Osteoblast (primary cell): ENCODE data around the gene CLRN3. TPM values are rescaled to one million over a fixed set of nuclear protein-coding genes. Genes with fewer than 3 reads are reported as not detected.

Experiments
- DNase-seq: peaks from one replicate; pipeline ENCODE4 v3.0.0; 2011; ENCODE audit warnings: low spot score, mixed read lengths; ENCODE audit not compliant: insufficient read length; ENCODE audit errors: missing footprints
- H2AFZ ChIP-seq: 2 replicates; pipeline ENCODE4 v1.6.0; 2011; ENCODE audit warnings: mild to moderate bottlenecking, low read length
- H3K27ac ChIP-seq: 2 replicates; pipeline ENCODE4 v1.5.1; 2011; ENCODE audit warnings: mild to moderate bottlenecking, low read depth, low read length, moderate library complexity
- H3K27me3 ChIP-seq: 2 replicates; pipeline ENCODE4 v1.6.0; 2012; ENCODE audit warnings: mild to moderate bottlenecking, control low read depth, inconsistent platforms, low read length, moderate library complexity; ENCODE audit not compliant: insufficient read depth
- H3K36me3 ChIP-seq: 2 replicates; pipeline ENCODE4 v1.5.1; 2011; ENCODE audit warnings: mild to moderate bottlenecking, low read length, control low read depth, moderate library complexity; ENCODE audit not compliant: insufficient read depth
- H3K4me1 ChIP-seq: 2 replicates; pipeline ENCODE4 v1.5.1; 2011; ENCODE audit warnings: mild to moderate bottlenecking, low read length, control low read depth, moderate library complexity; ENCODE audit not compliant: insufficient read depth
- H3K4me2 ChIP-seq: 2 replicates; pipeline ENCODE4 v1.6.0; 2011; ENCODE audit warnings: mild to moderate bottlenecking, low read length; ENCODE audit not compliant: insufficient read depth
- H3K4me3 ChIP-seq: fragments of 200-600 bp; sonication (generic); 3 replicates; pipeline ENCODE4 v1.5.1; 2012; ENCODE audit warnings: mild to moderate bottlenecking, low read length, inconsistent platforms; ENCODE audit not compliant: insufficient read depth
- H3K79me2 ChIP-seq: 2 replicates; pipeline ENCODE4 v1.6.0; 2012; ENCODE audit warnings: mild to moderate bottlenecking, low read length, control low read depth, inconsistent platforms; ENCODE audit not compliant: insufficient read depth
- H3K9me3 ChIP-seq: 2 replicates; pipeline ENCODE4 v1.5.1; 2011; ENCODE audit warnings: low read depth, low read length, control low read depth
- H4K20me1 ChIP-seq: 2 replicates; pipeline ENCODE4 v1.6.0; 2012; ENCODE audit warnings: mild to moderate bottlenecking, low read length, control low read depth; ENCODE audit not compliant: insufficient read depth
- total RNA-seq: library from RNA; depleted of rRNA; stranded (reverse); fragments of >200 nt; gene quantifications from 2 replicates; pipeline ENCODE4 v1.2.3, GENCODE V29; 2012
- TF ChIP-seq, protein P1 (sequence below): IDR thresholded peaks from 2 replicates; pipeline ENCODE4 v1.5.1; 2011; ENCODE audit warnings: mild to moderate bottlenecking, low read depth, low read length, moderate library complexity; ENCODE audit errors: extremely low read depth

Gene CLRN3
- total RNA-seq, 1 donor: not detected

DNA sequence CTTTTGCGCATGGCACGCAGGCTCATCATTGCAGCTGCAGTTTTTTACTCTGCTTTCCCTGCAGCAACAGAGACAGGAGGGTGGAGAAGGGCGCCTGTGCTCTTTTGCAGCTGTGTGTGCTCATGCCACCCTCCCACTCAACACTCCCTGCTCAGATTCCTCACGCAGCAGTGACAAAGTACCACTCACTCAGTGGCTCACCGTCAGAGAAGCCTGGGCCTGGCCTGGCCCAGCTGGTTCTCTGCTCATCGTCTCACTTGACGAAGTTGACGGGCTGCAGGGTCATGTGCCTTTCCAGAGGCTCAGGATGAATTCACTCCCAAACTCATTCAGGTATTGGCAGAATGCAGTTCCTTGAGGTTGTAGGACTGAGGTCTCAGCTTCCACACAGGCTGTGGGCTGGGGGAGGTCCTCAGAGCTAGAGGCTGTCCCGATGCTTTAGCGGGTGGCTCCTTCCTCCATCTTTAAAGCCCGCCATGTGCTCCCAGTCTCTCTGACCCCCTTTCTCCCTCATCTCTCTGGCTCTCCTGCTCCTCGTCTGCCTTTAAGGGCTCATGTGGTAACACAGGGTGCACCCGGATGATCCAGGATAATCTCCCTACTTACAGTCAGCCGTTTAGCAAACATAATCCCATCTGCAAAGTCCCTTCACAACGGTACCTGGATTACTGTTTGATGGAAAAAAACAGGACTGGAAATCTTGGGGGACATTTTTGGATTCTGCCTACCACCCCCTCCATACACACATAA lies 40.0 kb upstream of the CLRN3 start:
- Histone ChIP-seq H2AFZ (no peak overlapping the region), H3K36me3 (no peaks in the 10 kb centered on the region)
- TF ChIP-seq, protein P1, sequence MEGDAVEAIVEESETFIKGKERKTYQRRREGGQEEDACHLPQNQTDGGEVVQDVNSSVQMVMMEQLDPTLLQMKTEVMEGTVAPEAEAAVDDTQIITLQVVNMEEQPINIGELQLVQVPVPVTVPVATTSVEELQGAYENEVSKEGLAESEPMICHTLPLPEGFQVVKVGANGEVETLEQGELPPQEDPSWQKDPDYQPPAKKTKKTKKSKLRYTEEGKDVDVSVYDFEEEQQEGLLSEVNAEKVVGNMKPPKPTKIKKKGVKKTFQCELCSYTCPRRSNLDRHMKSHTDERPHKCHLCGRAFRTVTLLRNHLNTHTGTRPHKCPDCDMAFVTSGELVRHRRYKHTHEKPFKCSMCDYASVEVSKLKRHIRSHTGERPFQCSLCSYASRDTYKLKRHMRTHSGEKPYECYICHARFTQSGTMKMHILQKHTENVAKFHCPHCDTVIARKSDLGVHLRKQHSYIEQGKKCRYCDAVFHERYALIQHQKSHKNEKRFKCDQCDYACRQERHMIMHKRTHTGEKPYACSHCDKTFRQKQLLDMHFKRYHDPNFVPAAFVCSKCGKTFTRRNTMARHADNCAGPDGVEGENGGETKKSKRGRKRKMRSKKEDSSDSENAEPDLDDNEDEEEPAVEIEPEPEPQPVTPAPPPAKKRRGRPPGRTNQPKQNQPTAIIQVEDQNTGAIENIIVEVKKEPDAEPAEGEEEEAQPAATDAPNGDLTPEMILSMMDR: no peak

DNA sequence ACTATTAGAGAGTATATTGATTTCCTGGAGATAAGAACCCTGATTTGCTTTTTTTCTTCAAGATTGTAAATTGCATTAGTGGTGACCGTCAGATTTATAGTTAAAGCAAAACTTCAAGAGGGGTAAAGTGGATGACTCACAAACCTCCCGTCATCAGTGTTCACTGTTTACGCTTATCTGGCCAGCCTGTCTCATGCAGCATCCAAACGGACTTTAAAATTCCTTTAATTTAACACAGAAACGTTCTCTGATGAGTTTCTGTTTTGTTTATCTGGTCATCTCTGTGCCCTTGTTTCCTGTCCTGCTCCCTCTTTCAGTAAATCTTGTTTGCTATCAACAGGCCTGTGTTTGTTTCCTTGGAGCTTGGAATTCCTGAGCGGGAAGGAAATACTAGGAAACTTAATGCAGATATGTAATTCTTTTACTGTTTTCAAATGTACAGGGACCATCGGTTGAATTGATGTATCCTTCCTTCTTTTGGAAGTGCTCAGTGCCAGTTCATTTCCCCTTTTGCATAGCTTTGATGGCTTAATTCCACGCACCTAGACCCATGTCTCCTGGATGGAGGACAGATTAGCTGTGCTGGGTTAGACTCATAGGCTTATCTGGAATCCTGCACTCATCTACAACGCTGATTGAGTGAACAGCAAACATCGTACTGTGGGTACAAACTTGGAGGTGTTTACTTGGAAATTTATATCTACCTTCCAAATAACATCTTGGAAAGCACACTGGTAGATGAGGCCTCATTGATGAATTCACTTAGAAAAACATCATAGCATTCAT lies 35.5 kb upstream of the CLRN3 start:
- TF ChIP-seq, protein P1: no peak
- Histone ChIP-seq H3K36me3 (no peaks in the 10 kb centered on the region), H2AFZ (peak overlapping the region; percentile 11), H3K27me3 (no peaks in the 10 kb centered on the region), H3K9me3 (no peaks in the 10 kb centered on the region), H4K20me1 (peaks cover 3% of the 10 kb centered on the region), H3K27ac (peak overlapping the region; percentile 35), H3K79me2 (peaks cover 8% of the 10 kb centered on the region), H3K4me1 (peaks cover 12% of the 10 kb centered on the region), H3K4me2 (peak overlapping the region; percentile 43), H3K4me3 (no peak overlapping the region)
- peak; percentile 74 for DNase-seq

More for the DNA sequence above, 40.0 kb upstream of the CLRN3 start:
- Histone ChIP-seq H4K20me1 (no peaks in the 10 kb centered on the region), H3K9me3 (no peaks in the 10 kb centered on the region), H3K4me1 (peaks cover 12% of the 10 kb centered on the region), H3K79me2 (peaks cover 2% of the 10 kb centered on the region), H3K4me3 (no peak overlapping the region), H3K27ac (no peak overlapping the region), H3K27me3 (no peaks in the 10 kb centered on the region), H3K4me2 (no peak overlapping the region)
- DNase-seq: no peak

DNA sequence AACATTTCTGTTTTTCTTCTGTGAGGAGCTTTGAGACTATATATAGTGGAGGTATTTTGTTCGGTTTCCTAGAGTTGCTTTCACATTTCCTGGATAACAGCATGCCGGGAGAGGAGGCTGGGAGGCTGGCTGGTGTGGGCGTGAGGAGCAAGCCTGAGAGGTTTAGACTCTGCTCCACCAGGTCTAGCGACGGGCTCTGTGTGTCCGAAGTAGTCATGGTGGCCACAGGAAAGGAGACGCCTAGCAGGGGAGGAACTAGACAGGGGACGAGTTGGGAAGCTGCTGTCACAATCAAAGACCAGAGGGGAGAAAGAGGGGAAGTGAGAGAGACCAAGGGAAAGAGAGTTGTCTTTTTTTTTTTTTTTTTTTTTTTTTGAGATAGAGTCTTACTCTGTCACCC lies 33.7 kb upstream of the CLRN3 start:
- H3K4me1 ChIP-seq: peaks cover 29% of the 10 kb centered on the region
- peaks cover 8% of the 10 kb centered on the region for H3K79me2 ChIP-seq
- H4K20me1 ChIP-seq: peaks cover 3% of the 10 kb centered on the region
- TF ChIP-seq, protein P1: no peak
- no peak overlapping the region for H3K4me2 ChIP-seq
- H3K36me3 ChIP-seq: no peaks in the 10 kb centered on the region
- H3K27ac ChIP-seq: no peak overlapping the region
- no peak overlapping the region for H3K4me3 ChIP-seq
- no peaks in the 10 kb centered on the region for H3K27me3 ChIP-seq
- DNase-seq: no peak
- no peak overlapping the region for H2AFZ ChIP-seq
- no peaks in the 10 kb centered on the region for H3K9me3 ChIP-seq
